ENCODE data around the gene CT55.

DNA sequence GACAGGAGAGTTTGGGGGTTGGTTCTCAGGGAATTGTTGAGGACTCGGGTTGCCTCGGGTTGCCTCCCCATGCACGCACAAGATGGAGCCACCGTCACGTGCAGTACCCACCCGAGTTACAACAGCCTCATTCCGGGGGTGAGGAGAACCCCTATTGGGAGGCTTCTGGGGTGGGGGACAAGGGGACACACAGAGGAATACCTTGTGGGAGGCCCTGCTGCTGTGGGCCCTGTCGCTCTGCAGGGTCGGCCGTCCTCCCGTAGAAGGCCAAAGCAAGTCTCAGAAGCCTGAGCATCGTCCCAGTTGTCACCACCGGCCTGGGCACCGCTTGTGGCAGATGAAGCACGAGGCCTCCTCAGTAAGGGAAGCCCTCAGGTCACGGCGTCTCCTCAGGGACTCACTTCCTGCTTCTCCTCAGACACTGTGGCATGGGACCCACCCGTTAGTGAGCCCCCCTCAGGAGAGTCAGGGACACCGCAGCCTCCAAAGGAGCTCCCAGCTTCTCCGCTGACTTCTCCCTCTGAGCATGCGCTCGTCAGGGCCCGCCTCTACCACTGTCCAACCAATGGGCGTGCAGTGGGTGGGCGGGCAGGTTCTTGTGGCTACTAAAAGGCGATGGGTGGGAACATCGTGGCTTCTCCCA, at the start of gene CT55:
- TF ChIP-seq CTCF (IDR thresholded peaks at IDR 0.05) = no peak
- TF ChIP-seq POLR2A (IDR thresholded peaks at IDR 0.05) = no peak
